Fibroblast of lung (primary cell): ENCODE results near the gene DNAH10. TPM values are rescaled to one million over a fixed set of nuclear protein-coding genes. Genes with fewer than 3 reads are reported as not detected.

Experiments
- DNase-seq, 2 donors: peaks; one replicate each; pipeline versions ENCODE4 v3.0.0 to v3.0.0-alpha.2; 2010; ENCODE audit warnings: low read depth in 2 of 2
- H2AFZ ChIP-seq: 2 replicates; pipeline ENCODE4 v1.5.1; 2012; ENCODE audit warnings: low read length, control low read depth, inconsistent platforms
- H3K27ac ChIP-seq: 2 replicates; pipeline ENCODE4 v1.5.1; 2011; ENCODE audit warnings: low read length, control low read depth; ENCODE audit not compliant: insufficient read depth
- H3K27me3 ChIP-seq: 2 replicates; pipeline ENCODE4 v1.5.1; 2011; ENCODE audit warnings: mild to moderate bottlenecking, low read length; ENCODE audit not compliant: control insufficient read depth, insufficient read depth
- H3K36me3 ChIP-seq: 2 replicates; pipeline ENCODE4 v1.5.1; 2011; ENCODE audit warnings: low read length; ENCODE audit not compliant: control insufficient read depth, insufficient read depth
- H3K4me1 ChIP-seq: 2 replicates; pipeline ENCODE4 v1.5.1; 2011; ENCODE audit warnings: low read length; ENCODE audit not compliant: control insufficient read depth, insufficient read depth; ENCODE audit errors: extremely low read depth
- H3K4me2 ChIP-seq: 2 replicates; pipeline ENCODE4 v1.5.1; 2011; ENCODE audit warnings: low read length, control low read depth; ENCODE audit not compliant: insufficient read depth; ENCODE audit errors: extremely low read depth
- H3K4me3 ChIP-seq, 4 experiments: fragments of 200-600 bp in 1 of 4; sonication (generic) in 1 of 4; replicated peaks in 1 of 4; 2 replicates each; pipeline ENCODE4 v1.5.1; 2011 to 2016; ENCODE audit warnings: low read length in 4 of 4, low read depth in 3 of 4, mild to moderate bottlenecking in 3 of 4, control low read depth in 2 of 4, inconsistent platforms in 1 of 4, mixed read lengths in 1 of 4; ENCODE audit not compliant: insufficient read depth in 1 of 4; ENCODE audit errors: control extremely low read depth in 1 of 4
- H3K79me2 ChIP-seq: 2 replicates; pipeline ENCODE4 v1.5.1; 2012; ENCODE audit warnings: mild to moderate bottlenecking, low read length, inconsistent platforms; ENCODE audit not compliant: control insufficient read depth, insufficient read depth
- H3K9ac ChIP-seq: 2 replicates; pipeline ENCODE4 v1.5.1; 2011; ENCODE audit warnings: mild to moderate bottlenecking, low read length, control low read depth; ENCODE audit not compliant: insufficient read depth
- H3K9me3 ChIP-seq: 2 replicates; pipeline ENCODE4 v1.5.1; 2012; ENCODE audit warnings: low read depth, low read length; ENCODE audit not compliant: control insufficient read depth, insufficient read depth
- H4K20me1 ChIP-seq: 2 replicates; pipeline ENCODE4 v1.5.1; 2011; ENCODE audit warnings: low read length; ENCODE audit not compliant: control insufficient read depth, insufficient read depth; ENCODE audit errors: extremely low read depth
- EZH2 ChIP-seq: IDR thresholded peaks from 2 replicates; pipeline ENCODE4 v1.5.1; 2012; ENCODE audit warnings: low read length, control low read depth, mild to moderate bottlenecking; ENCODE audit errors: missing control alignments
- polyA plus RNA-seq, 2 donors: library from polyadenylated mRNA; depleted of rRNA in 1 of 2; stranded (reverse) in 1 of 2; unstranded in 1 of 2; fragments of >200 nt; gene quantifications; 2 replicates each; pipeline ENCODE4 v1.2.1, GENCODE V29; 2011 to 2012; ENCODE audit warnings: missing spikeins in 1 of 2
- total RNA-seq: library from RNA; depleted of rRNA; stranded (reverse); fragments of >200 nt; gene quantifications from 2 replicates; pipeline ENCODE4 v1.2.1, GENCODE V29; 2014
- TF ChIP-seq, protein P1 (sequence below), 2 donors: IDR thresholded peaks in 1 of 2; conservative IDR thresholded peaks in 1 of 2; 1 replicate in 1 of 2; 2 replicates in 1 of 2; pipeline ENCODE4 v1.5.1; 2011 to 2012; ENCODE audit warnings: low read length in 2 of 2, control low read depth in 1 of 2, inconsistent platforms in 1 of 2, low read depth in 1 of 2, mild to moderate bottlenecking in 1 of 2

The DNAH10 gene
- total and polyA plus RNA-seq, 2 donors (not counting 1 experiment from before 2014, with no cell fraction given): 0.06 to 0.33 TPM

DNA sequence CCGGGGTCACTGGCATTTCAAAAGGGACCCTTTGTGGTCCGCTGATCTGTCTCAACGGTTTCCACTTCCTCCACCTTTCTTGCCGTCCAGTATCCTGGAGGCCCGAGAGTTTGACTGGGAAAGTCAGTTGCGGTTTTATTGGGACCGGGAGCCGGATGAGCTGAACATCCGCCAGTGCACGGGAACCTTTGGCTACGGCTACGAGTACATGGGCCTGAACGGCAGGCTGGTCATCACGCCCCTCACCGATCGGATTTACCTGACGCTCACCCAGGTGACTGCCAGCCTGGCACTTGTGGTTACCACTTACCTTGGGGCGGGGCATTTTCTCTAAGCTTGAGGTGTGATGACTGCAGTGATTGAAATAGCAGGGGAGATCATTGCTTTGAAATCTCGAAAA is 83.8 kb downstream of the DNAH10 start:
- H3K36me3 ChIP-seq: no peaks in the 10 kb centered on the region

DNA sequence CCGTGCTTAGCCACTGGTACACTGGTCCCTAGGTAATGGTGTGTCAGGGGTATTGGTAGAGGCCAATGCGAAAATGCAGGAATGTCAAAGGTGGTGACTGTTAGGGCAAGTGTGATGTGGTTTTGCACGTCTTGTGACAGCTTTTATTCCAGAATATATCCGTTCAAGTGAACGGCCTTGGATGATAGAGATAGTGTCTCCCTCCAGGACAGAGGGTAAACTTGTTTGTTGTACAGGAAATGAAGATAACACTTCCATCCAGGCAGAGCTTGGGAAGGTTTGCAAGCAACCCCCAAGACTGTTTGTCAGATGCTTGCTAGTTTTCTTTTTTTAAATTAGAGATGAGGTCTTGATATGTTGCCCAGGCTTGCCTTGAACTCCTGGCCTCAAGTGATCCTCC is 84.2 kb downstream of the DNAH10 start:
- H3K79me2 ChIP-seq: no peaks in the 10 kb centered on the region
- no peaks in the 10 kb centered on the region for H3K36me3 ChIP-seq
- no peak for DNase-seq
- no peak overlapping the region for H3K27ac ChIP-seq
- H3K27me3 ChIP-seq: no peaks in the 10 kb centered on the region
- TF ChIP-seq, protein P1, sequence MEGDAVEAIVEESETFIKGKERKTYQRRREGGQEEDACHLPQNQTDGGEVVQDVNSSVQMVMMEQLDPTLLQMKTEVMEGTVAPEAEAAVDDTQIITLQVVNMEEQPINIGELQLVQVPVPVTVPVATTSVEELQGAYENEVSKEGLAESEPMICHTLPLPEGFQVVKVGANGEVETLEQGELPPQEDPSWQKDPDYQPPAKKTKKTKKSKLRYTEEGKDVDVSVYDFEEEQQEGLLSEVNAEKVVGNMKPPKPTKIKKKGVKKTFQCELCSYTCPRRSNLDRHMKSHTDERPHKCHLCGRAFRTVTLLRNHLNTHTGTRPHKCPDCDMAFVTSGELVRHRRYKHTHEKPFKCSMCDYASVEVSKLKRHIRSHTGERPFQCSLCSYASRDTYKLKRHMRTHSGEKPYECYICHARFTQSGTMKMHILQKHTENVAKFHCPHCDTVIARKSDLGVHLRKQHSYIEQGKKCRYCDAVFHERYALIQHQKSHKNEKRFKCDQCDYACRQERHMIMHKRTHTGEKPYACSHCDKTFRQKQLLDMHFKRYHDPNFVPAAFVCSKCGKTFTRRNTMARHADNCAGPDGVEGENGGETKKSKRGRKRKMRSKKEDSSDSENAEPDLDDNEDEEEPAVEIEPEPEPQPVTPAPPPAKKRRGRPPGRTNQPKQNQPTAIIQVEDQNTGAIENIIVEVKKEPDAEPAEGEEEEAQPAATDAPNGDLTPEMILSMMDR (conservative IDR thresholded peaks at IDR 0.05 in 1 of 2, IDR thresholded peaks at IDR 0.05 in 1 of 2; ENCODE audit: low read depth in 1 of 2, low read length in 2 of 2): no peak
- TF ChIP-seq EZH2: no peak
- no peak overlapping the region for H3K9ac ChIP-seq
- H4K20me1 ChIP-seq: no peaks in the 10 kb centered on the region
- H3K4me3 ChIP-seq: no peak overlapping the region
- no peak overlapping the region for H3K4me2 ChIP-seq
- no peaks in the 10 kb centered on the region for H3K9me3 ChIP-seq
- no peaks in the 10 kb centered on the region for H3K4me1 ChIP-seq
- H2AFZ ChIP-seq: no peak overlapping the region

More for the DNA sequence above, 83.8 kb downstream of the DNAH10 start:
- Histone ChIP-seq H3K9me3 (no peaks in the 10 kb centered on the region), H3K4me2 (no peak overlapping the region), H3K27me3 (no peaks in the 10 kb centered on the region), H3K4me1 (no peaks in the 10 kb centered on the region), H3K27ac (no peak overlapping the region), H3K4me3 (no peak overlapping the region), H3K9ac (no peak overlapping the region), H2AFZ (no peak overlapping the region), H3K79me2 (no peaks in the 10 kb centered on the region), H4K20me1 (no peaks in the 10 kb centered on the region)
- TF ChIP-seq, protein P1 (conservative IDR thresholded peaks at IDR 0.05 in 1 of 2, IDR thresholded peaks at IDR 0.05 in 1 of 2; ENCODE audit: low read depth in 1 of 2, low read length in 2 of 2): no peak
- TF ChIP-seq EZH2: no peak
- no peak for DNase-seq

DNA sequence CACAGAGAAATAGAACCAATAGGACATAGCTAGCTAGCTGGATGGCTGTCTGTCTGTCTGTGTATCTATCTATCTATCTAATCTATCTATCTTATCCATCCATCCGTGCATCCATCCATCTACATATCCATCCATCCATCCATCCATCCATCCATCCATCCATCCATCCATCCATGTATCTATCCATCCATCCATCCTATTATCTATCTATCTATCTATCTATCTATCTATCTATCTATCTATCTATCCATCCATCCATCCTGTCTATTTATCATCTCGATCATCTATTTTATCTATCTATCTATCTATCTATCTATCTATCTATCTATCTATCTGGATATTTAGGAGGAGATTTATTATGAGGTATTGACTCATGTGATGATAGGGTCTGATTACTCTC is 84.9 kb downstream of the DNAH10 start:
- H3K9me3 ChIP-seq: no peaks in the 10 kb centered on the region

More for the DNA sequence above, 84.9 kb downstream of the DNAH10 start:
- Histone ChIP-seq H3K9ac (no peak overlapping the region), H3K4me1 (no peaks in the 10 kb centered on the region), H2AFZ (no peak overlapping the region), H3K36me3 (no peaks in the 10 kb centered on the region), H3K4me3 (no peak overlapping the region), H3K4me2 (no peak overlapping the region), H3K79me2 (no peaks in the 10 kb centered on the region), H3K27me3 (no peaks in the 10 kb centered on the region), H4K20me1 (no peaks in the 10 kb centered on the region), H3K27ac (no peak overlapping the region)
- TF ChIP-seq EZH2: no peak
- TF ChIP-seq, protein P1 (conservative IDR thresholded peaks at IDR 0.05 in 1 of 2, IDR thresholded peaks at IDR 0.05 in 1 of 2; ENCODE audit: low read depth in 1 of 2, low read length in 2 of 2): no peak
- DNase-seq: no peak
